ENCODE results near the gene RGP1.

GRCh38 chr9:35759795-35760194, 10.7 kb downstream of the RGP1 start:
- TF ChIP-seq CTCF (IDR thresholded peaks at IDR 0.05): no peak
- TF ChIP-seq POLR2A (IDR thresholded peaks at IDR 0.05): no peak
